Measurements from ENCODE around the gene TNFRSF8.

The TNFRSF8 gene

DNA sequence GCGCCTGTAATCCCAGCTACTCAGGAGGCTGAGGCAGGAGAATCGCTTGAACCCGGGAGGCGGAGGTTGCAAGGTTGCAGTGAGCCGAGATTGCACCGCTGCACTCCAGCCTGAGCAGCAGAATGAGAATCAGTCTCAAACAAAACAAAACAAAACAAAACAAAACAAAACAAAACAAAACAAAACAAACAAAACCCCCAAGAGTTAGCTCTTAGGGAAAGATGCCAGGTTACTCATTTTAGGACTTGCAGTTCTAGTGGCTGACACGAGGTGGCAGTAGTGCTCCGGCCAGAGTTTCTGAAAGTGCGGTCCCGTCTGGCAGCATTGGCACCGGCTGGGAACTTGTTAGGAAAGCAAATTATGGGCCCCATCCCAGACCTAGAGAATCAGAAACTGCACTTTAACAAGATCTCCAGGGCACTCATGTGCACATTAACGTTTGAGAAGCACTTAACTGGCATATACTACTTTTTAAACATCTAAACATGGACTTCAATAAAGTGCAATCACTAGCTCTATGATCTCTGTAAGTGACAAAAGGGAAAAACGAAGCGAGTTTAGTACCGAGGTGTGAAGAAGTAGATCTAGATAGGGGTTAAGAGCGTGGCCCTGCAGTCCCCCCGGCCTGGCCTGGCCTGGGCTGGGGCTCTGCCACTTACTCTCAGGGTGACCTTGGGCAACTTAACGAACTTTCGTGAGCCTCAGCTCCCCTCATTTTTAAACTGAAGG lies 61.8 kb downstream of the TNFRSF8 start:
- peak; percentile 60 for DNase-seq

DNA sequence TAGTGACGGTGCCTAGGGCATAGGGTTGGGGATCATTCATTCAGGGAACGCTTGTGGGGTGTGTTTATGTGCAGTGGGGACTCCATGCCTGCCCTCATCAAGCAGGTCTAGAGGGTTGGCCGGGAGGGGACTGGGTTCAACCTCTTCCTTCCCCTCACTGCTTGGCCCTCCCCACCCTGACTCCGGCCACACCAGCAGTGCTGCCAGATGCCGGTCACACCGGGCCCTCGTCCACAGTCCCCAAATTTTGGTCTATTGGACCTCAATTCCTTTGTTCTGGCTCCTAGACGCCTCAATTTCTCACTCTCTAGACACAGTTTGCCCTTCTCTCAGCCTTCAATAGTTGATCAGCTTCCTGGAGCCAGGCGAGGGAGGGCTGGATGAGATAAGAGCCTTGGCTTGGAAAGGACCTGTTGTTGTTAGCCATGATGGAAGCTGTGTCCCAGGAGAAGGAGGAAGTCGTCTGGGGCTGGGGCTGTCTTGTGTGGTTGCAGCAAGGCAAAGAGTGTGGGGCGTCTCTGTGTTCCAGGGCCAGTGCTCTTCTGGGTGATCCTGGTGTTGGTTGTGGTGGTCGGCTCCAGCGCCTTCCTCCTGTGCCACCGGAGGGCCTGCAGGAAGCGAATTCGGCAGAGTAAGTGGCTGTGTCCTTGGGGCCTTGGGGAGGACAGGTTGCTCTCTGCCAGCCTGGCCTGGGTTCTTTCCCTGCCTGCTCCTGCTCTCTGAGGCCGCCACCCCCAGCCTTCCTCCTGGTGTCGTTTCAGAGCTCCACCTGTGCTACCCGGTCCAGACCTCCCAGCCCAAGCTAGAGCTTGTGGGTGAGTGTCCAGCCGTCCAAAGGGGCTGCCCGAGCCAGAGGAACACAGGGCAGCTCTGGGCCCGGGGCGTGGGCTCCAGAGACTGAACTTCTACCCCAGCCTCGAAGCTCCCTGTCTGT lies 62.6 kb downstream of the TNFRSF8 start:
- no peak for DNase-seq

DNA sequence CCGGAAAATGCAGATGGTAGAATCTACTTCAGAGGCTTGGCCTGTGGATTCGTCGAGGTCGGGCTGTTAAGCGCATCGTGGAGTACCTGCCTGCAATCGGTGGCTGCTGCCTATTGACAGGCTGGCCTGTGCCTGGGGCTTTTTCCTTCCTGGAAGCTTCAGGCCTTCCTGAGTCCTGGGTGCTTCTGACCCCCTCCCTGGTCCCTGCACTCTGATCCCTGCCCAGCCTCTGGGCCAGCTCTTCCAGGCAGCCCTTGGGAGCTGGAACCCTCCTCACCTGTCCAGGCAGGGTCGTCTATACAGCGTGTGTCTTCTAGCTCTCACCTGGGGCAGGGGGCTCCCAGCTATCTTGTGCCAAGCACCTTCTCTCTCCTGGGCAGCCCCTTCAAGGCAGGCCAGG lies 63.7 kb downstream of the TNFRSF8 start:
- no peak for DNase-seq

DNA sequence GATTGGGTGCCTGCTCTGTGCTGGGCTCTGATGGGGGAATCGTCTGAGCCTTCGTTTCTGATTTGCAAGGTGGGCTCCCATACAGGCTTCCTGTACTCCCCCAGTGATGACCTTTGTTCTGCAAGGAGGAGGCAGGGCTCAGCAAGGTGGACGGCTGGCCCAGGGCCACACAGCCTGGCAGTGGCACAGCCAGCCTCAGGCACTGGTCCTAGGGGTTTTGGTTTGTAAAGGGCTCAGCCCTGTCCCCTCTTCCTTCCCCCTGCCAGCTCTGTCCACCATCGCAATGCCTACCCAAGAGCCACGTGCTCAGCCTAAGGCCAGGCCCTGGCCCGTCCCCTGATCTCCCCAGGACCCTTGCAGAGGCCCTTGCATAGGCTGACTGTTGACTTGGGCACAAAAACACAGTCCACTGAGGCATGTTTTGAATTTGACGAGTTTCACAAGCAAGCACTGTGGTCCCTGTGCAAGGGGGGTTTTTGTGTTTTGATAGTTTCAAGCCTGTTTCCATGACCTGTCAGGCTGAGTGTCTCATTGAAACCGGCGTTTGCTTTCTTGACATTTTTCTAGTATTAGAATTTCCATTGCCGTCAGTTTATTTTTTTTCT lies 64.2 kb downstream of the TNFRSF8 start:
- no peak for DNase-seq

DNA sequence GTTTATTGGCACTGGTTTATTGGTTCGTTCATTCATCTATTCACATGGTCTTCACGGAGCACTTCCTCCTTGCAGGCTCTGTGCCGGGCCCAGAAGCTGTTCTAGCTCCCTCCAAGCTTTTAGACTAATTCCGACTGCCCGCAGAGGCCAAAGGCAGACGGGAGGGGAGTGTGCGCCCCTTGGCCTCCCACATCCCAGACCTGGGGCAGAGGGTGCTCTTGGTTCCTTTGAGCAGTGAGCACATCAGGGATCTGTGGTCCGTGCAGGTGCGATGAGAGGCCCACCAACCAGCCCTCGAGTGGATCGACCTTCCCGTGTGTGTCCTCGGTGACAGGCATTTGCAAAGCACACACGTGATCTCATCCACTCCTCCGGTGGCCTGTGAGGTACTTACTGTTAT lies 65.0 kb downstream of the TNFRSF8 start:
- DNase-seq = no peak

- no peak for DNase-seq
These were observed 66.5 kb downstream of the TNFRSF8 start for GRCh38 chr1:12129624-12130023.

DNA sequence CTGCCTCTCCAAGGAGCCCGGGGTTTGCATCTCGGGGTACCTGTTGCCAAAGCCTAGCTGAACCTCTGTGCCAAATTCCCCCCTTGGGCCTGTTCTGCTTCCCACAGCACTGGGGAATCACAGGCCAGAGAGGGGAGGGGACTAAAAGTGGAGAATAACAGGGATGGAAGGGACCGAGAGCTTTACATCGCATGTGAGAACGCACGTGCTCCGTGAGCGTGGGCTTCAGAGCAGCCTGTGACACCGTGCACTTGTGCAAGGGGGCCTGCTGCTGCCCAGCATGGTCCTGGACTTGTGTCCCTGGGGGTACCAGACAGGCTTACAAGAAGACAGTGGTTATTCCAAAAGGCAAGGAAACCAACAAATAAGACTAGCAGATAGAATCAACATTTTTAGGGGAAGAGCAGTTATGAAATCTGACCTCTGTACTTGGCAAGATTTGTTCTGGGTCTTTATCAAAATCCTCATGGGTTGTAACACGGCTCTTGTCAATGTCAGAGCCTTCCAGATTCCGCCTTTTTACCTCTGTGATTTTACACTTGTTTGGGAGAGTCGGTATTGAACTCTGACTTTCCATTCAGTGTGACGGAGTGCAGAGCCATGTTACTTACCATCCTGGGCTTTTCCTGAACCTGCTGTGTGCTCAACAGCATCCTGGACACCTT lies 67.5 kb downstream of the TNFRSF8 start:
- DNase-seq = no peak

GRCh38 chr1:12132078-12132477 lies 69.0 kb downstream of the TNFRSF8 start:
- no peak for DNase-seq

- no peak for DNase-seq
These were observed 71.6 kb downstream of the TNFRSF8 start for GRCh38 chr1:12134716-12135115.

GRCh38 chr1:12135612-12136011 lies 72.5 kb downstream of the TNFRSF8 start:
- DNase-seq = no peak

DNA sequence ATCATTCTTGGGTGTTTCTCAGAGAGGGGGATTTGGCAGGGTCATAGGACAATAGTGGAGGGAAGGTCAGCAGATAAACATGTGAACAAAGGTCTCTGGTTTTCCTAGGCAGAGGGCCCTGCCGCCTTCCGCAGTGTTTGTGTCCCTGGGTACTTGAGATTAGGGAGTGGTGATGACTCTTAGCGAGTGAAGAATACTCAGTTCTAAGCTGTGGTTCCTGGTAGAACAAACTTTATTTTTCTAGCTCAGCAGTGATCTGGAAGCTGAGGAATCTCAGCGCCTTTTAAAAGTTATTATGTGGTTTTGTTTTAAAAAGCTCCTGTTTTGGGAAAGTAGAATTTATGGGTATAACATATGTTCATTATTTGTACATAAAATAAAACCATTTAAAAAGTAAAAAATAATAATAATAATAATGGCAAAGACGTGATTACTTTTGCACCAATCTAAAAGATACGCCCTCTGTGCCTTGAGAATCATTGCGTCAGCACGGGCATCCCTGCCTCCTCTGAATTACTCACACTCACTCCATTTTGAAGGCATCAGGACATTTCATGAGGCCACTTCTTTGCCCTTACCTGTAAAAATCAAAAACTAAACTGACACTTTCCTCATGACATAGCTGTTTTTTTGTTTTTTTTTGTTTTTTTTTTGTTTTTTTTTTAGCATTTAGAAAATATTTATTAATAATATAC lies 74.0 kb downstream of the TNFRSF8 start:
- DNase-seq = no peak

DNA sequence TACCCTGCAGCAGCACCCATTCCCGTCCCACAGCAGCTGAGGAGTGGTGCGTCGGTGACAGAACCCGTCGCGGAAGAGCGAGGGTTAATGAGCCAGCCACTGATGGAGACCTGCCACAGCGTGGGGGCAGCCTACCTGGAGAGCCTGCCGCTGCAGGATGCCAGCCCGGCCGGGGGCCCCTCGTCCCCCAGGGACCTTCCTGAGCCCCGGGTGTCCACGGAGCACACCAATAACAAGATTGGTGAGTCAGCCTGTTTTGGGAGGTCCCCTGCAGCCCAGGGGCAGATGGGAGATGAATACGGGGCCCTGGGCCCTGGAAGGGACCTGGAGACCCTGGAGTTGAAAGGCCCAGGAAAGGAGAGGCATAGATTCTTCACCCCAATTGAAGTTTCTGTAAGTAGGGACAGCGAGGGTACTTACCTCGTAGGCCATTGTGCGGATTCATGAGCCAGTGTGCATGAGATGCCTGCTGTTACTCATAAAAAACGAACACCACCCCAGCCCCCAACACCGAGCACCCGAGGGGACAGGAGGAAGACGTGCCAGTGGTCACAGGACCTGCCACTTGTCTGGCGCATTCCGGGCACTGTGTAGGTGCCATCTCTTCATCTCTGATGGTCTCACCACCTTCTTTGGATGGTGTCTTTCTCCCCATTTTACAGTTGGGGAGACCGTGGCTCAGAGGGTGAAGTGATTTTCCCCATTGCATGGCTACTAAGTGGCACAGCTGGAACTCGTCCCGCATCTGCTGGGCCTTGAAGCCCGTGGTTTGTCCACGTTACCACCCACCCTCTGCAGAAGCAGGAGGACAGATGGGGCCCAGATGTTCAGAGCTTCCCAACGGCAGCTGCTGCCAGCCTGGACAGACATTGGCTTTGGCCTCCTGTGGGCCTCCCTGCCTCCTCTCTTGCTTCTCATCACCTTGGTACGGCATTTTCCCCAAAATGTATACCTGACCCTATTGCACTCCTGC lies 75.4 kb downstream of the TNFRSF8 start:
- DNase-seq = no peak

GRCh38 chr1:12140016-12140415 lies 76.9 kb downstream of the TNFRSF8 start:
- no peak for DNase-seq

DNA sequence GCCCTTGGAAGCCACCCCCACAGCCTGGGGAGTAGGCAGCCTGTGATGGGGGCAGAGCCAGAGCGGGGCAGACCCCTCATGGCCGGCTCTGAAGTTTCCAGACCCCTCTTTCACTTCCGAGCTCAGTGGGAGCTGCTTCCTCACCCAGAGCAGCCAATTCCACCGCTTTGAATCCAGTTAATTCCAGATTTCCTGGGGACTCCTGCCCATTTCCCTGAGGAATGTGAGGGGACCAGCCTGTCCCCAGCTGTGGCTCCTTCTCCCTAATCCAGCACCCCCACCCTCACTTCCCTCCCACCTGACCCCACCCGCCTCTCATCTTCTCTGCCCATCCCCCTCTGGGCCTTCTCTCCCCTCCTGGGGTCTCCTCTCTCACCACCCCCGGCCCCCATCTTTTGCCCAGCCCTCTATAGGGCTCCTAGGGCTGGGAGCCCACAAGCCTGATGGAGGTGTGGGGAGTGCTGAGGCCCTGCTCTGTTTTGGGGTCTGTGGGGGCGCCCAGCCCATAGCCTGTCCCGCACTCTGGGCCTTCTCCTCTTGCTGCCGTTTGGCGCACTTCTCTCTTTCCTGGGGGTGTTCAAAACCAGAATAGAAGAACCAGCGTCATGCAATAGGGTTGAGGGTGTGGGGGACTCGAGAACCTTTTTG lies 77.5 kb downstream of the TNFRSF8 start:
- no peak for DNase-seq

GRCh38 chr1:12141163-12141850 lies 78.2 kb downstream of the TNFRSF8 start:
- no peak for DNase-seq

DNA sequence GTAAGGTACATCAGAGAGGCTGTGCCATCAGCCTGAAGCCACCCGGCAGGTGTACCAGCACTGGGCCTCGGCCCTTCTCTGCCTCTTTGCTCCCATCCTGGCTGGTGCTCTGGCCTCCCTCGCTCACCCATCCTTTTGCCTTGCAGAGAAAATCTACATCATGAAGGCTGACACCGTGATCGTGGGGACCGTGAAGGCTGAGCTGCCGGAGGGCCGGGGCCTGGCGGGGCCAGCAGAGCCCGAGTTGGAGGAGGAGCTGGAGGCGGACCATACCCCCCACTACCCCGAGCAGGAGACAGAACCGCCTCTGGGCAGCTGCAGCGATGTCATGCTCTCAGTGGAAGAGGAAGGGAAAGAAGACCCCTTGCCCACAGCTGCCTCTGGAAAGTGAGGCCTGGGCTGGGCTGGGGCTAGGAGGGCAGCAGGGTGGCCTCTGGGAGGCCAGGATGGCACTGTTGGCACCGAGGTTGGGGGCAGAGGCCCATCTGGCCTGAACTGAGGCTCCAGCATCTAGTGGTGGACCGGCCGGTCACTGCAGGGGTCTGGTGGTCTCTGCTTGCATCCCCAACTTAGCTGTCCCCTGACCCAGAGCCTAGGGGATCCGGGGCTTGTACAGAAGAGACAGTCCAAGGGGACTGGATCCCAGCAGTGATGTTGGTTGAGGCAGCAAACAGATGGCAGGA lies 79.2 kb downstream of the TNFRSF8 start:
- no peak for DNase-seq

GRCh38 chr1:12142891-12143630 lies 80.0 kb downstream of the TNFRSF8 start:
- DNase-seq = no peak

GRCh38 chr1:12143631-12144155 lies 80.6 kb downstream of the TNFRSF8 start:
- DNase-seq = peak; percentile 74
